Fibroblast of skin of left biceps (primary cell): ENCODE results near the gene PRPH.
"Not testable (repeated sequence)": the region's sequence is repeated elsewhere in the genome, so short reads cannot be mapped to it uniquely, and the experiment has no call there.

Experiments
- DNase-seq, 2 experiments: peaks; one replicate each; pipeline ENCODE4 v3.0.0-alpha.2; 2013; ENCODE audit warnings: low read depth in 2 of 2

The PRPH gene

DNA sequence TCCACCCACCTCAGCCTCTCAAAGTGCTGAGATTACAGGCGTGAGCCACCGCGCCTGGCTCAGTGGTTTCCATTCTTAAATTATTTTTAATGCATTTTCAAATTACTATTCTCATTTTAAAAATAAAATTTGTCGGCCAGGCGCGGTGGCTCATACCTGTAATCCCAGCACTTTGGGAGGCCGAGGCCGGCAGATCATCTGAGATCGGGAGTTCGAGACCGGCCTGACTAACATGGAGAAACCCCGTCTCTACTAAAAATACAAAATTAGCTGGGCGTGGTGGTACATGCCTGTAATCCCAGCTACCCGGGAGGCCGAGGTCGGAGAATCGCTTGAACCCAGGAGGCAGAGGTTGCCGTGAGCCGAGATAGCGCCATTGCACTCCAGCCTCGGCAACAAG lies 38.8 kb downstream of the PRPH start:
- DNase-seq, result not testable (repeated sequence)

DNA sequence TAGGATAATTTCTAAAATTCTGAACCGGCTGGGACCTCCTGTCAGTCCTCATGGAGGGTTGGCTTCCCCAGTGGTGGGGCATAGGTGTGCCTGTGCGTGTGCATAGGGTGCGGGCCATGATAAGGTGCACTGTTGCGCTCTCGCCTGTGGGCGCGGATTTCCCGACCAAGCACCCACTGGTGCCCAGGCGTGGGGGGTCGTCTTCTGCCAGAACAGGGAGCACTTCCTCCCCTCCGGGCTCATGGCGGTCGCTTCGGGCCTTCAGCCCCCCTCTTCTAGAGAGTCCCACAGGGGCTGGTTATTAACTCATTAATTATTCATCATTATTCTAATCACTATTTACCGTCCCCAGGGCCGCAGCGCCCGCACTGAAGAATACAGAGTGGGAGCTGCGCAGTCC lies 39.3 kb downstream of the PRPH start:
- no peak for DNase-seq

DNA sequence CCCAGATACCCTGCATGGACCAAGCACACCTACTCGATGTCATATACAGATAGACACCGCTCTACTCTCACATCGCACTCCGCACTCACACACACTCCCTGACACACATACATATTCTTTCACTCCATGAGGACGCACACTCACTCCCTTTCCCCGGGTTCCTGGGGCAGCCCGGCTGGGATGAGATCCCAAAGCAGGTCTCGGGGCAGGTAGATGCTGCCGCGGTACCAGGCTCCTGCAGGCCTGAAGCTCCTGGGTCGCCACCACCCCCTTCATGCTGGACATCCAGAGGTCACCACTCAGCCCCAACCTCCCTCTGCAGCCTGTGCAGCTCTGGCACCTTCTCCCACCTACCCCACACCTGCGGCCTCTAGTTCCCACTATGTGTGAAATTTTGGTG lies 39.7 kb downstream of the PRPH start:
- no peak for DNase-seq

DNA sequence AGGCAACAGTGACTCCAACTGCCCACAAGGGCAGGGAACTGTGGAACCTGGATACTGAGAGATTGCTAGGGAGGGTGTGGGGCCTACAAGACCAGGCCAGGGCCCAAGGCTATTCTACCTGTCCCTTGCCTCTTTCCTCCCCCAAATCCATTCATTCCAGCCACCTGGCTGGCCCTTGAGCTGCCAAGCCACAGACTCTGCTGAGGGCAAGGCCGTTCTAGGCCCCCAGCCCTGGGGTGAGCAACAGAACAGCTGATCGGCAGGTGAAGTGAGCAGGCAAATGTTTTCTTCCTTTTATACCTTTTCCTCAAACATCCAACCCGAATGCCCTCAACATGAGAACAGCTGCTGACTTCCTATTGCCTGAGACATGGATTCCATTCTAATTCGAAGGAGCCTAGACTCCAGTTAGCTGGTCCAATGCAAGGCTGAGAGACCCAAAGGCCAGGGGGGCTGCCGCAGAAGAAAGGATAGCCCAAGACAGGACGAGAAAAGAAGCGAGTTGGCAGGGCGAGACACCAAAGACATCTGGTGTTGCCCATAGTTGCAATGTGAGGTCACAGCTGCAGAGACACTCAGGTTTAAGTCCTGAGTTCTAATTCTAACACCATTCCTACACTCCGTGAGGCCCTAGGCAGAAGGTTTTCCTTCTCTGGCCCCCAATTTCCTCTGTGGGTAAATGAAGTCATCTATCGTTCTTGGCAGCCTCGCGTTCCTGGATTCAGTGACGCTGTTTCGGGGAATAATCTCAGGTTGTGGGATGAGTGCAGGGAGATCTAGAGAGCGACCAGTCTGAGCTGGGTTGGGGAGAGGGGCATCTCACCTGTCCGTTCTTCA lies 40.4 kb downstream of the PRPH start:
- no peak for DNase-seq

DNA sequence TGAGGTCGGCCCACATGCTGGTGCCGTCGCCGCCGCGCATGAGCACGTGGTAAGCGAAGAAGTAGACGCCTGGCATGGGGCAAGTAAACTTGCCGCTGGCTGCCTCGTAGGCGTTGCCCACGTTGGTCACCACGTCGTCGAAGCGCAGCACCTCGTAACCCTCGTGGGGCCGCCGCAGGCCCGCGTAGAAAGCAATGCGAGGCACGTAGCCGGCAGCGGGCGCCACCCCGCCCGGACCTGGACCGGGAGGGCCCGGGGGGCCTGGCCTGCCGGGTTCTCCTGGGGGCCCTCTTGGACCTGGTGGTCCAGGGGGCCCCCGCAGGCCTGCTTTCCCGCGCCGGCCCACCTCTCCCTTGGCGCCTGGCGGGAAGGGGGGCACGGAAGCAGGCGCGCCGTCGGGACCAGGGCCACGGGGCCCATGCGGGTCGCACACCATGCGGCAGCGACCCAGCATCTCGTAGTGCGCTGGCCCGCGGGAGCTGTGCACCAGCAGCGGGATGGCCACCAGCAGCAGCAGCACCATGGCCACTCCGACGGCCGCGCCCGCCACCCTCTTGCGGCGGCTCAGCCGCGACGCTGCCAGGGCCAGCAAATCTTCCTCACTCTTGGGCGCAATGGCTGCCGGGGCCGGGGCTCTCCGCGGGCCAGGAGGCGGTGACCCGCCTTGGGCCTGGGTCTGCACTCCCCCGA lies 41.2 kb downstream of the PRPH start:
- no peak for DNase-seq

DNA sequence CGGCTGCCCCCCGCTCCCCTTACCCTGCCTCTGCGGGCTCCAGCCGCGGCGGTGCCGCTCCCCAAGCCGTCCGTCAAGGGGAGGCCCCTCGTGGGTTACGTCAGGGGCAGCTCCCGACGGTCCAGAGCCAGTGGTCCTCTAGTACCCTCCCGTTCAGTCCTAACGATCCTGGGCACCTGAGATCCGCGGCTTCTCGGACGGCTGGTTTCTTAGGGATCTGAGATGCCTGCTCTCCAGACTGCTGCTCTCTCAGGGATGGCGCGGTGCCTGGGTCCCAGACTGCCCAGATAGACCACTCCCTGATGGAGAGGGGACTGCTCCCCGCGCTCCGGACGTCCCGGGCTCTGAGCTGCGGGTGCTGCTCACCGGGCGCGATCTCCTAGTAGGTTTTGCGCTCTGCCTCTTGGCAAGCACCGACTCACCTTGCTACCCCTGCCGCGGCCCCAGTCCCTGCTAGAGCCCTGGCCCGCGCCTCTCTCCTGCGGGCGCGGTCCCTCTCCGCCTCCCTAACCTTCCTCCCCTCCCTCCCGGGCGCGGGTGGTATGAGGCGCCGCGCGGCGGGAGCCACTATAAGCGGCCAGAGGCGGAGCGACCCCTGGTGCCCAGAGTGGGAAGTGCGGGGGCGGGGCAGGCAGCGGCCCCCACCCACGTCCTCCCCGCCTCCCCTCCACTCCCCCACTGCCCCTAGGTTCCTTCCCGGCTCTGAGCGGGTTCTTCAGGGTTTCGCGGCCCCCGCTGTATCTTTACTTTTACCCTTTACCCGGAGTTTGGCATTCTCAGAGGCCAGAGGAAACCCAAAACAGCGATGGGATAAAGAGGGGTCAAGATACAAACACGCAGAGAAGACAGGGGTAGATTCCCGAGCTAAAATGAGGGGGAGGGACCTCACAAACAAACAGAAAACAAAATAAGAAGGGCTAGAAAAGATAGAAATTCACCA lies 42.0 kb downstream of the PRPH start, which contains the start of gene C1QL4:
Gene C1QL4 (minus strand): TSS at position 544 of the 940 bp plus-strand sequence. CDS start 711 bp downstream, outside the sequence.
- DNase-seq, result peak; percentile 14 to 34

DNA sequence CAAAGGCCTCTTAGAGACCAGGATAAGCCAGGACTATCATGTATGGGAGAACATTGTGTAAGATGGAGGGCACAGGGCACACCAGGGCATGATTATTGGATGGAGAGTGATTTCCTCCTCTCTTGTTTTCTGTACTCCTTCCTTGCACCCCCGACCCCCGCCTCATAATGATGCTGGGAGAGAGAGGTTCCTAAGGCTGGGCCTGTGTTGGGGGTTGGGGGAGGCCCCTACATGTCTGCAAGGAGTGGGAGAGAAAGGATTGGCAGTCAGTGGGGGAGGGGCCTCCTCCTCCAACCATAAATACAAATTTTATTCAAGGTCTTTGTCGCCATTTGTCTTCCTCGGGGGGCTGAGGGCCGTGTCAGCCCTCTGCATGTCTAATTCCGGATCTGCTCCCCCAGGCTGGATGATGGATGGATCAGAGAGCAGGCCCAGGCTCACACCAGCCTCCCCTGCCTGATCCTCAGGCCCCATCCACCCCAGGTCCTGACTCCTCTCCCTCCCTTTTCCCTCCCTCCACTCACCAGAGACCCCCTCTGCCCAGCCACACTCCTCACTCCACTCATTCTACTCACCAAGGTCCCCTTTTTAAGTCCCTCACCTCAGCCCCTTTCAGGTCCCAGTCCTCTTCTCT lies 44.0 kb downstream of the PRPH start:
- no peak for DNase-seq

DNA sequence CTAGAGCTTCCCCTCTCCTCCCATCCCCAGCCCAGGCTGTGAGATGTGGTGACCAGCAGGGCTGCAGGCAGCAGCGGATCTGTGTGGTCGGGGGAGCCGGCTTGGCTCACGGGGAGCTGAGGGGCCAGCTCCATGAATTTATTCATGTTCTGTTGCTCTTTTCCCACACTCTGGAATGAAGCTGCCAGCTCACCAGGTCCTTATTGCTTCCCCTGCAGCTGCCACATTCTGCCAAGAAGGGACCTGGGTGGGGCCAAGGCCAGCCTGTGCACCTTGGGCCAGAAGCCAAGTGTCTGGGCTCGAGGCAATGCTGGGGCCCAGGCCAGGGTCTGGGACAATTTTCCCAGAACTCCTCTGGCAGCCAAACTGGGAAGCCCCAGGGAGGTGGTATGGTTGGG lies 44.5 kb downstream of the PRPH start:
- no peak for DNase-seq

DNA sequence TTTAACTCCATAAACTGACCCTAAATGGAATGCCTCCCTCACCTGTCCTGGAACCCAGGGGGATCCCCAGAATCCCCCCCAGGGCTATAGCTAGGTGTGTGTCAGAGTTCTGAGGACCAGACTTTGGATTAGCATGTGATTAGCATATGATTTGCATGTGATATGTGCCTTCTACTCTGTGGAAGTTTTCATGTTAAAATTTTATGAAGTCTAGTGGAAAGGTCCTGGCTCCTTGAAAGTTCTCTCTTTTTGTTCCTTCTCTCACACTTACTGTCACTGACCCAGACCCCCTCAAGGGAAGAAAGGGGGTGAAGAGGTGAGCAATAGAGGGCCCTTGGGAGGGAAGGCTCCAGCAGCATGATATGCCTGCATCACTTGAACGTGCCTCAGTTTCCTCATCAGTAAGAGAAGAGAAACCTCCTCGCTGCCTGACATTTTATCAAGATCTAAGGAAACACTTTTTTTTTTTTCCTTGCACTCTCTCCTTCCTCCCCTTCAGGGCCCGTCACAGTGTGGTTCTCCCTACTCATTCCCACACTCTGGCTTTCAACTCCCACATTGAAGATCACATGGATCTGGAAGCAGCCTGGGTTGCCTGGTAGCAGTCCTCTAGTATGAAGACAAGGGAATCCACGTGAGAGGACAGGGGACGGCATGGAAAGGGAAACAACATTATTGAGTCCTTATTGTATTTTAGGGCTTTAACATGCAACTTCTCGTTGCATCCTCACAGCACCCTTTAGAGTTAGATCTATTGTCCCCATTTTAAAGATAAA lies 45.3 kb downstream of the PRPH start:
- no peak for DNase-seq

DNA sequence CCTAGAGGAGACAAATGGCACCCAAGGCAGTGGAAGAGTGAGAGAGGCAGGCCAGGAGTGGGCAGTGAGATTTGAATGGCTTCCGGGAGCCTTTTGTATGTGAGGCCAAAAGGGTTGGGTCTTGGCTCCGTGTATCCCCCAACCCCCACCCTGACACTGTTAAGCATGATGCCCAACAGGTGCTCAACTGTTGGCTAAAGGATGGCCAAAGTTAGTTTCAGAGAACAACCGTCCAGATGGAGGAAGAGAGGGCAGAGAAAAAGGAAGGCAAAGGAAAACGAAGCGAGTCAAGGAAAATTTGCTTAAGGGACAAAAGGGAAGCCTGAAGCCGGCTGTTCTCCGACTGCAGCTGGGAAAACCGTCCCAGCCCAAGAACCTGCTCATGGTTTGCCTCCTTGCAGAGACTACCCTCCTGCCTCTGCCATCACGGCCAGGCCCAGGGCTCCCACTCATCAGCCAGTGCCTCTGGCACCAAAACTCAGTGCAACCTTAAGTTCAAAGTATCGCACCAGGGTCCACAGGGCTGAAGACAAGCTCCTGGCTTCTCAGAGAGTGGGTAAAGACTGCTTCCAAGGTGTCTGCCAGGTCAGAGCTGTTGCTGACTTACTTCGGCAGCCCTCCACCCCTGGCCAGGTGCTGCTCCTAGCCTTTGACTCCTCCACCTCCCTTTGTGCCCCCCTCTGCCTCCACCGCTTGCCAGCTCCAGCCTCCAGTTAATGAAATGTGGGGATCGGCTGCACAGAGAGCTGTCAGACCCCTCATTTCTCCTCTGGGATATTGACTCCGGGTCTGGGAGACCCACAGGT lies 46.2 kb downstream of the PRPH start:
- no peak for DNase-seq

DNA sequence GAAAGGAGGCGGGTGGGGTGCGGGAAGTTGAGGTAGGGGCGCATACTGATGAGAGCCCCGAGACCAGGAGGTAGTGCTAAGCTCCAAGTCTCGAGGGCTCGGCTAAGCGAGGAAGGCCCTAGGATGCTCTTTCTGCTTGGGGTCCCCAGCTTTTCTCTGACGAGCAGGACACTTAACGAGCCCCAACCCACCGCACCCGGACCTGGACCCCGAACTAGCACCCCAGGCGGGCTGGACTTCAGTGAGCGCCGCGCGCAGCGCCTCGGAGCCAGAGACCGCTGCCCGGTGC lies 46.8 kb downstream of the PRPH start:
- DNase-seq, result no peak

DNA sequence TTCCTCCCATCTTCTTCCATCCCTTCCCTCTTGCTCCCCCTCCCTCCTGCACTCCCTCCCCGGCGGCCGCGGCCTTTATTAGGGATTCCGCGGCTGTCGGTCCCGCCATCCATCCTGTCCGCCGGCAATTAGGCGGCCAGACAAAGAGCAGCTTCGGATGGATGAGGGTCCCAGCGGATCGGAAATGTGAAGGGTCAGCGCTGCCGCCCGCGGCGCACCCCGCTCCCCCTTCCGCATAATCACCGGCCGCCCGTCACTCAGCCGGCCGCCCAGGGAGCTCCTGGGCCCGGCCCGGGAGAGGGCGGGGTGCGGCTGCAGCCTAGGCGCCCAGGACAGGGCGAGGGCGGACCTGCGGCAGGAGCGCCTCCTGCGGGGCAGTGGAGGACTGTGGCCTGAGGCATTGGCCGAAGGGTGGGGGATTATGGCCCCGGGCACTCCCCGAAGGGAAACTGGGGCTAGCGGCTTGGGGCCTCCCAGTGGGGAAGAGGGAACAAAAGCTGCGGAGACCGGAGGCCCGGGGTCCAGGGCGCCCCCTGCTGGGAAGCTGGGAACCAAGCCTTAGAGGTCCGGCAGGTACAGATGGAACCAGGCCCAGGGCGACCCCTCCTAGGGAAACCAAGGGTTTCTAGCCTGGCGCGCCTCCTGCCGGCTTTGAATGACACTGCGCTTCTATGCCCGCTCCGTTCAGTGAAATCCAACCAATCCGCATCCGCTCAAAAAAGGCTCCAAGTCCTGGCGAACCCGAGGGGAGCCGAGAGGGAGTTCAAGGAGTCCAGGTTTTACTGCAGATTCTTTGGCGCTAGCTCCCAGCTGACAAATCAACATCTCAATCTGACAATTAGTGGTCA lies 47.3 kb downstream of the PRPH start:
- peak in 1 of 2 experiments; percentile 40 for DNase-seq

DNA sequence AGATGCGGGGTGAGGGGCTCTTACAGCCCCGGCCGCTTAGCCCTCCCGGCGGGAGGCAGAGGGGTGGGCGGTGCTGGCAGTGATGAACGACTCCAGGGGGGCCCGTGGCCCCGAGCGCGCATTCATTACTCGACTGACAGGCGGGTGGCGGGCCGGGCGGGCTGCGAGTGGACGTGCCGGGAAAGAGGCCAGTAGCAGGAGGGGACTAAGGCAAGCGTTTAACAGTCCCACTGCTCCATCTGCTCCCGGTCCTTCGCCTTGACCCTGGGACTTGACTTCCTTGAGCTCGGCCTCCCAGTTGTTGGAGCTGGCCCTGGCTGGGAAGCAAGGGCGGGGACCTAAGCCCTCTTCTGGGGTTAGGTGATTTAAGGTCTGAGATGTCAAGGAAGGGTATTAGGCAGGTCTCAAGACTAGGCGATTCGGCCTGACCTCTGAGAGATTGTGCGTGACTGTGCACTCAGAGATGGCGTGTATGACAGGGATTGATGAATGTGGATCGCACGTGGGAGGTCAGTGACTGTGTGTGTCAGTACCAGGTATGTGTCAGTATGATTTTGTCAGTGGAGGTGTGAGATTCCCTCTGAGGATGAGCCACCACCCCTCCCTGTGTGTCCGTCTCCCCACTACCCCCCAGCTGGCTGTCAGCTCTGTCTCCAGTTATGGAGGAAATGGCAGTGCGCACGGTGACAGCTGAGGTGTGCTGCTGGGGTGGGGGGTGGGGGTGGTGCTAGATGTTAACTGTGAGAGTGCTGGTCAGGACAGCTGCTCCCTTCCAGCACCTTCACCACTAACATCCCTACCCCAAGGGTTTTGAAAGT lies 48.2 kb downstream of the PRPH start:
- DNase-seq, result no peak

DNA sequence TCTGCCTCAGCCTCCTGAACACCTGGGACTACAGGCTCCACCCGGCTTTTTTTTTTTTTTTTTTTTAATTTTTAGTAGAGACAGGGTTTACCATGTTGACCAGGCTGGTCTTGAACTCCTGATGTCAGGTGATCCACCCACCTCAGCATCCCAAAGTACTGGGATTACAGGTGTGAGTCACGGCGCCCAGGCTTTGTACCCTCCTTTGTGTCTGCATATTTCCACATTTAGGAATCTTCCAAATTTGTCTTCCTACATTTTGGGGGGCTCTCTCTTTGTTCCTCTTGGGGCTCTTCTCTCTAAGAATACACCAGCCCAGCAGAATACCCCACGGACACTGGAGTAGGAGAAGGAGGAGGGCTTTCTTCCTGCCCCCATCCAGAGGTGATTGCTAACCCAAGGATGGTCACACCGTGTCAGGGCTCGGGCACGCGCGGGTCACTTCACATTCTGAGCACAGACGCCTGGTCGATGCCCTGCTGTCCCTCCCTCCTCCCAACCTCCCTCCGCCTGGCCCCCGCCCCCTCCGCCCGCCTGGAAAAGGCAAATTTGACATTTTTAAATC lies 49.6 kb downstream of the PRPH start:
- DNase-seq, result no peak

DNA sequence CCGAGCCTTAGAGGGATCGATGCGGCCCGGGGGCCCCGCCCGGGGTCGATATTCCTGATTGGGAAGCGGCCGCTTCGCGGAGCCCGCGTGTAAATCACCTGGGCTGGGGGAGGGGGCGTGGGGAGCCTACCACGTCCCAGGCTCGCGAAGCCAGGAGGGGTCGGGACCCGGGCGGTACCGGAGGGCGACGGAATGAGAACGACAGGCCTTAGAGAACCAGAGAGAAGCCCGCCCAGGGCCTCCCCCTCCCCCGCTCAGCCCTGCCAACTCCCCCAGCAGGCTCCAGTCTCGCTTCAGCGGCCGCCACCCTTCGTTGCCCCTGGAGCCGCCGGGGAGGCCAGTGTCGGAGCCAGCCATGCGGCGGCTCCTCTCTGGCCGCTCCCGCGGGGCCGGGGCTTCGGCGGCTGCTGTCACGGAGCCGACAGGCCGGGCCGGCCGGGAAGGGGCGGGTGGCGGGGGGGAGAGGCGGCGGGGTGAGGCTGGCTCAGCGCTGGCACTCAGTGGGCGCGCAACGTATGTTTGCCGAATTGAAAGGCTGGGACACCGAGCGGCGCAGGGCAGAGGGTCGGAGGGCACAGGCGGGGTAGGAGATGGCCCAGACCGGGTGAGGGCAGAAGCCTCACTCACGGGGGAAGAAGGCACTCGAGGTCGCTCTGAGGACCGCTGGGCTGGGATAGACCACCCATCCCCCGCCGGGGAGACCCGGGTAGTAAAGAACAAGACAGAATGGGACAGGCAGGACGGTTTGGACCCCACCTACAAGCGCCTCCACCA lies 50.3 kb downstream of the PRPH start:
- DNase-seq, result no peak

DNA sequence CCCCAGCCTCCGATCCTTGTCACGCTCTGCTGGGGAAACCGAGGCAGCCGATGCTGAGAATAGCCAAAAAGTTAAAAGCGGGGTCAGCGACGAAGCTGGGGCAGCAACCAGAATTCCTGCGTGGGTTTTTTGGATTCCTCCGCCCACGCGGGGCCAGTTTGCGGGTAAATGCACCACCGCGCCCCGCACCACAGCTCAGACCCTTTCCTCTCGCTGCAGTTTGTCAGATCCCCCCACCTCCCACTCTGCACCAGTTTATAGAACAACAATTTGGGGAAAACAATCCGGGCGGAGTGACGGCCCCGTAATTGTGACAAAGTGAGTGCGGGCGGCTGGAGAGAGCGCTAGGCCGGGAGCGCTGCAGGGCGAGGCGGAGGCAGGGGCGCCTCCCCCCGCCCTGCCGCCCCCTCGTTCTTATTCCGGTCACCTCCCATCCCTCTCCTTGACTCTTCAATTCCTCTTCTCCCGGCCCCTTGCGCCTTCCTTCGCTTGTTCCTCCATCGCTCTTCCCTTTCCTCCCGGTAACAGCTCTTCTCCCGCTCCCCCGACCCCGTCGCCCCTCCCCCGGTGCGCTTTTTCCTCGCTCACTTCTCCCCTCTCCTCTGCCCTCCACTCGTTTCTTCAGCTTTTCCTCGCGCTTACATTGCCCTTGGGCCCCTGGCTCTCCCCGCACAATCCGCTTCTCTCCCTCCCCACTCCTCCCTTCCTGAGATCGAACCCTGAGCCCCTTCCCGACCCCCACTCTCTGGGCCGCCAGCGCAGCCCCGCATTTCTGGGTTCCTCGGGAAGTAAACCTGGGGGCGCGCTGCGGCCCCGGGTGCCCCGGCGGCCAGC lies 51.1 kb downstream of the PRPH start:
- no peak for DNase-seq
